GM18498 (cell line): ENCODE results near the gene PROCA1.

ENCODE experiments used
- ATAC-seq: cut with Tn5 transposase; IDR thresholded peaks from one replicate; pipeline ENCODE4 v1.9.1; 2021; ENCODE audit warnings: mild to moderate bottlenecking, moderate library complexity; ENCODE audit not compliant: unreplicated experiment

PROCA1 gene

GRCh38 chr17:28711723-28712031 lies at the start of gene PROCA1:
Gene PROCA1 (minus strand): TSS chr17:28711888. CDS start chr17:28711660, 228 bp downstream.
- peak; percentile 41 for ATAC-seq

- no peak for ATAC-seq
Observed at GRCh38 chr17:28760601-28761562, 49.2 kb upstream of the PROCA1 start.

- ATAC-seq, result no peak
Observed at GRCh38 chr17:28759256-28759865, 47.7 kb upstream of the PROCA1 start.

- ATAC-seq, result no peak
Observed at GRCh38 chr17:28758411-28759121, 46.9 kb upstream of the PROCA1 start.

- no peak for ATAC-seq
Observed at GRCh38 chr17:28756049-28756804, 44.5 kb upstream of the PROCA1 start.

GRCh38 chr17:28755486-28755885 lies 43.8 kb upstream of the PROCA1 start:
- ATAC-seq, result no peak

GRCh38 chr17:28751600-28752366 lies 40.1 kb upstream of the PROCA1 start:
- no peak for ATAC-seq

GRCh38 chr17:28750178-28751047 lies 38.7 kb upstream of the PROCA1 start:
- peak; percentile 59 for ATAC-seq

- ATAC-seq, result no peak
Observed at GRCh38 chr17:28749516-28750177, 38.0 kb upstream of the PROCA1 start.

- no peak for ATAC-seq
Observed at GRCh38 chr17:28748852-28749515, 37.3 kb upstream of the PROCA1 start.

GRCh38 chr17:28747801-28748750 lies 36.4 kb upstream of the PROCA1 start:
- ATAC-seq, result no peak

- no peak for ATAC-seq
Observed at GRCh38 chr17:28747051-28747691, 35.5 kb upstream of the PROCA1 start.

GRCh38 chr17:28746611-28747050 lies 34.9 kb upstream of the PROCA1 start:
- ATAC-seq, result no peak

- ATAC-seq, result no peak
Observed at GRCh38 chr17:28745786-28746411, 34.2 kb upstream of the PROCA1 start.

GRCh38 chr17:28744972-28745785 lies 33.5 kb upstream of the PROCA1 start:
- ATAC-seq, result no peak
